ENCODE results near the gene MAML3. TPM values are rescaled to one million over a fixed set of nuclear protein-coding genes. Genes with fewer than 3 reads are reported as not detected.

MAML3 gene
- total RNA-seq, 2 donors from 2014 or later = 29.2 to 32.2 TPM

DNA sequence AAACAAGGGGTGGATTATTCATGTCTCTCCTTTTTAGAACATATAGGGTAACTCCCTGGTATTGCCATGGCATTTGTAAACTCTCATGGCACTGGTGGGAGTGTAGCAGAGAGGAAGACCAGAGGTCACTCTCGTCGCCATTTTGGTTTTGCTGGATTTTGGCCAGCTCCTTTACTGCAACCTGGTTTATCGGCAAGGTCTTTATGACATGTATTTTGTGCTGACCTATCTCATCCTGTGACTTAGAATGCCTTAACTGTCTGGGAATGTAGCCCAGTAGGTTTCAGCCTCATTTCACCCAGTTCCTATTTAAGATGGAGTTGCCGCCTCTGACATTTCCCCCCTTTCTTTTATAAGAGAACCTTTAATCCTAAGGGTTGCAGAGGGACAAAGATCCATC is 442.5 kb downstream of the MAML3 start:
- Histone ChIP-seq H3K4me1 (ENCODE audit: control insufficient read depth, insufficient read depth, low read length) (peaks cover 13% of the 10 kb centered on the region), H3K36me3 (ENCODE audit: control insufficient read depth, insufficient read depth, low read length) (peaks cover 64% of the 10 kb centered on the region), H3K27ac (ENCODE audit: low read depth, low read length) (no peak overlapping the region), H3K4me3 (ENCODE audit: low read length) (no peak overlapping the region), H3K9ac (ENCODE audit: extremely low read depth, low read length, poor library complexity, severe bottlenecking) (no peak overlapping the region), H3K27me3 (ENCODE audit: control insufficient read depth, insufficient read depth, low read length, poor library complexity, severe bottlenecking) (no peaks in the 10 kb centered on the region), H3K9me3 (ENCODE audit: control insufficient read depth, low read length) (peaks cover 4% of the 10 kb centered on the region)
- TF ChIP-seq, protein P1, sequence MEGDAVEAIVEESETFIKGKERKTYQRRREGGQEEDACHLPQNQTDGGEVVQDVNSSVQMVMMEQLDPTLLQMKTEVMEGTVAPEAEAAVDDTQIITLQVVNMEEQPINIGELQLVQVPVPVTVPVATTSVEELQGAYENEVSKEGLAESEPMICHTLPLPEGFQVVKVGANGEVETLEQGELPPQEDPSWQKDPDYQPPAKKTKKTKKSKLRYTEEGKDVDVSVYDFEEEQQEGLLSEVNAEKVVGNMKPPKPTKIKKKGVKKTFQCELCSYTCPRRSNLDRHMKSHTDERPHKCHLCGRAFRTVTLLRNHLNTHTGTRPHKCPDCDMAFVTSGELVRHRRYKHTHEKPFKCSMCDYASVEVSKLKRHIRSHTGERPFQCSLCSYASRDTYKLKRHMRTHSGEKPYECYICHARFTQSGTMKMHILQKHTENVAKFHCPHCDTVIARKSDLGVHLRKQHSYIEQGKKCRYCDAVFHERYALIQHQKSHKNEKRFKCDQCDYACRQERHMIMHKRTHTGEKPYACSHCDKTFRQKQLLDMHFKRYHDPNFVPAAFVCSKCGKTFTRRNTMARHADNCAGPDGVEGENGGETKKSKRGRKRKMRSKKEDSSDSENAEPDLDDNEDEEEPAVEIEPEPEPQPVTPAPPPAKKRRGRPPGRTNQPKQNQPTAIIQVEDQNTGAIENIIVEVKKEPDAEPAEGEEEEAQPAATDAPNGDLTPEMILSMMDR (conservative IDR thresholded peaks at IDR 0.05) = no peak
- DNase-seq = no peak
- Mint-ChIP-seq H3K27me3 (ENCODE audit: insufficient read depth) (no peaks in the 10 kb centered on the region), H3K36me3 (ENCODE audit: low read depth) (peaks cover 52% of the 10 kb centered on the region), H3K4me3 (no peak overlapping the region), H3K27ac (peak overlapping the region; percentile 74), H3K9me3 (peaks cover 12% of the 10 kb centered on the region), H3K4me1 (peaks cover 65% of the 10 kb centered on the region)
- WGBS, 2 experiments (ENCODE audit: insufficient coverage in 1 of 2, insufficient read length in 1 of 2) = 95 to 96% methylated on average over 4 of the region's 4 CpGs

DNA sequence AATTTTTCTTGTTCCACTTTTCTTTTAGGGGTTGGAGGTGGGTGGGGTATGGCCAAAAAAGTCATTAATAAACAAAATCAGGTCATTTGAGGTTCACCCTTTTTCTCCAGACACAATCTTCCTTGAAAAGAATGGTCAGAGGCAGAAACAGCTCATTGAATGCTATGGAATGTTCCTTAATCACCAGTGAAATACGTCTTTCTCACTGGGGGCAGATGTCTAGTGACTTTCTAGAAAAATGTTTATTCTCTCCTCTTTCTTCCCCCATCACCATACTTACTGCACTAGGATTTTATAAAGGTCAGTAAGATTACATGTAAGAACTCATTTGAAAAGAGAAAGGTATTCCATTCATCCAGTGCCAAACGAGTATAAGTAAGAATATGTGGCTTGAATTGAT is 443.9 kb downstream of the MAML3 start:
- 87 to 100% methylated on average over 1 to 2 of the region's 2 CpGs for whole genome bisulfite sequencing, 2 experiments (ENCODE audit: insufficient coverage in 1 of 2, insufficient read length in 1 of 2)
- Mint-ChIP-seq H3K4me3 (no peak overlapping the region), H3K36me3 (ENCODE audit: low read depth) (peaks cover 63% of the 10 kb centered on the region), H3K27ac (no peak overlapping the region), H3K27me3 (ENCODE audit: insufficient read depth) (no peaks in the 10 kb centered on the region), H3K9me3 (peaks cover 26% of the 10 kb centered on the region), H3K4me1 (peaks cover 53% of the 10 kb centered on the region)
- peaks cover 13% of the 10 kb centered on the region for H3K4me1 ChIP-seq (ENCODE audit: control insufficient read depth, insufficient read depth, low read length)
- peaks cover 18% of the 10 kb centered on the region for H3K9me3 ChIP-seq (ENCODE audit: control insufficient read depth, low read length)
- H3K9ac ChIP-seq (ENCODE audit: extremely low read depth, low read length, poor library complexity, severe bottlenecking) = no peak overlapping the region
- TF ChIP-seq, protein P1 (conservative IDR thresholded peaks at IDR 0.05) = no peak
- no peak overlapping the region for H3K4me3 ChIP-seq (ENCODE audit: low read length)
- no peak for DNase-seq
- H3K27ac ChIP-seq (ENCODE audit: low read depth, low read length) = no peak overlapping the region
- no peaks in the 10 kb centered on the region for H3K27me3 ChIP-seq (ENCODE audit: control insufficient read depth, insufficient read depth, low read length, poor library complexity, severe bottlenecking)
- H3K36me3 ChIP-seq (ENCODE audit: control insufficient read depth, insufficient read depth, low read length) = peaks cover 64% of the 10 kb centered on the region

DNA sequence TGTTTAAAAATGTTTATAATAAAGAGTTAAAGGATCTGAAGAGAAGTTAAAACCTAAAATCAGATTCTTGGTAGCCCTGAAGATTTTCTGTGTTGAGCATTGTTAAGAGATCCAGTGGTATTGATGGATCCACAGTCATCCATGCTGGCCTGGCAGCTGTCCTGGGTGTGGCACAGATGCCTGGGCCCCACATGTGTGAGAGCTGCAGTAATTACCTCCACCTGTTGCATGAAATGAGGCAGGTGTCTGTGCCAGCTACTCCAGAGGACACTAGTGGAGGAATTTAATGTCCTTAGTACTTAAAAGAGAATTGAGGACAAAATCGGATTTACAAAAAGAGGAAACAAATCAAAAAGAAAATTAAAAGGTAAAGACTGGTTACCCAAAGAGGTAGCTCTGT is 444.3 kb downstream of the MAML3 start:
- Histone ChIP-seq H3K9me3 (ENCODE audit: control insufficient read depth, low read length) (peaks cover 21% of the 10 kb centered on the region), H3K4me3 (ENCODE audit: low read length) (no peak overlapping the region), H3K36me3 (ENCODE audit: control insufficient read depth, insufficient read depth, low read length) (peaks cover 64% of the 10 kb centered on the region), H3K4me1 (ENCODE audit: control insufficient read depth, insufficient read depth, low read length) (peaks cover 13% of the 10 kb centered on the region), H3K9ac (ENCODE audit: extremely low read depth, low read length, poor library complexity, severe bottlenecking) (no peak overlapping the region), H3K27me3 (ENCODE audit: control insufficient read depth, insufficient read depth, low read length, poor library complexity, severe bottlenecking) (no peaks in the 10 kb centered on the region), H3K27ac (ENCODE audit: low read depth, low read length) (no peak overlapping the region)
- Mint-ChIP-seq H3K27ac (no peak overlapping the region), H3K4me1 (peaks cover 51% of the 10 kb centered on the region), H3K27me3 (ENCODE audit: insufficient read depth) (no peaks in the 10 kb centered on the region), H3K36me3 (ENCODE audit: low read depth) (peaks cover 65% of the 10 kb centered on the region), H3K4me3 (no peak overlapping the region), H3K9me3 (peaks cover 28% of the 10 kb centered on the region)
- WGBS, 2 experiments (ENCODE audit: insufficient coverage in 1 of 2, insufficient read length in 1 of 2) = 100% methylated on average over 1 of the region's 1 CpG; no CpG with 5 or more reads in 1 of the 2 experiments
- DNase-seq = no peak
- TF ChIP-seq, protein P1 (conservative IDR thresholded peaks at IDR 0.05) = no peak
